Tibial artery (tissue), 4 donors: ENCODE results near the gene CPSF4L.

Experiments used
- DNase-seq, 2 donors: peaks; one replicate each; pipeline ENCODE4 v3.0.0-alpha.2; 2019
- H3K27ac ChIP-seq, 2 donors: fragments of 200-600 bp; sonication (generic) in 1 of 2; 1 replicate in 1 of 2; 2 replicates in 1 of 2; pipeline ENCODE4 v1.5.1; 2018 to 2019; ENCODE audit warnings: mild to moderate bottlenecking in 1 of 2
- H3K27me3 ChIP-seq, 2 donors: fragments of 200-600 bp; sonication (generic) in 1 of 2; one replicate each; pipeline versions ENCODE4 v1.5.1 to v1.6.0; 2016 to 2019
- H3K36me3 ChIP-seq, 3 donors: fragments of 200-600 bp; sonication (generic) in 2 of 3; one replicate each; pipeline ENCODE4 v1.5.1; 2016 to 2019; ENCODE audit warnings: mild to moderate bottlenecking in 2 of 3
- H3K4me1 ChIP-seq, 4 donors: fragments of 200-600 bp; sonication (generic) in 2 of 4; 1 replicate in 3 of 4; 2 replicates in 1 of 4; pipeline ENCODE4 v1.5.1; 2016 to 2019
- H3K4me3 ChIP-seq, 2 donors: fragments of 200-600 bp; sonication (generic) in 1 of 2; 1 replicate in 1 of 2; 2 replicates in 1 of 2; pipeline ENCODE4 v1.5.1; 2018 to 2019; ENCODE audit warnings: mild to moderate bottlenecking in 2 of 2
- H3K9me3 ChIP-seq, 3 donors: fragments of 200-600 bp; sonication (generic) in 1 of 3; one replicate each; pipeline ENCODE4 v1.5.1; 2016 to 2019
- CTCF ChIP-seq, 2 experiments: fragments of 200-600 bp in 1 of 2; fragments of 450-650 bp in 1 of 2; IDR thresholded peaks; one replicate each; pipeline ENCODE4 v1.5.1; 2017 to 2019; ENCODE audit warnings: antibody characterized with exemption in 2 of 2, mild to moderate bottlenecking in 1 of 2, moderate library complexity in 1 of 2
- intact Hi-C: fragments of 100-400 bp; cut with DNase I; formaldehyde crosslinking; loops from one replicate; pipeline ENCODE4 v1.15.0; 2023; ENCODE audit warnings: low total_unique reads

CPSF4L gene

DNA sequence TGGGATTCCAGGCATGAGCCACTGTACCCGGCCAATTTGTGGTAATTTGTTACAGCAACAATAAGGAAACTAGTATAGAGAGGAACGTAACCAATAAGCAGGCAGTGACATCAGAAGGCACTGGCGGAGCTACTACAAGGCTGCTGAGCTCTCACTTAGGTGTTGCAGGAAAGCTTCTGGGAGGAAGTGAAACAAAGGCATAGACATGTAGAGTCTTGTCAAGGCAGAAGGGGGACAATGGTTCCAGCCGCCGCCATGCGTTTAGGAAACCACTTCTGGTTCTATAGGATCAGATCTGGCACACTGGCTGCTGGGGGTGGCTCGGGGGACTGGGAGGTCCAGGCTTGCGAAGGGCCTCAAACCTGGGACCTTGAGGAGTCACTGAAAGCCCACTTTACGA lies 9.4 kb upstream of the CPSF4L start:
- no peaks in the 10 kb centered on the region for H3K9me3 ChIP-seq
- H3K27me3 ChIP-seq, result no peaks in the 10 kb centered on the region
- no peak for TF ChIP-seq CTCF (IDR thresholded peaks at IDR 0.05)
- H3K27ac ChIP-seq, result no peak overlapping the region
- intact Hi-C loops, result loop anchor here (10.0 kb wide), 1 partner anchor 54 kb away; no protein-coding TSS in a partner anchor
- no peaks in the 10 kb centered on the region for H3K4me1 ChIP-seq
- H3K4me3 ChIP-seq, result no peak overlapping the region
- DNase-seq, result no peak
- no peaks in the 10 kb centered on the region for H3K36me3 ChIP-seq

GRCh38 chr17:73269791-73270190 lies 8.1 kb upstream of the CPSF4L start:
- TF ChIP-seq CTCF (IDR thresholded peaks at IDR 0.05), result no peak
- Histone ChIP-seq H3K36me3 (no peaks in the 10 kb centered on the region), H3K27ac (no peak overlapping the region), H3K4me3 (no peak overlapping the region), H3K9me3 (no peaks in the 10 kb centered on the region), H3K27me3 (no peaks in the 10 kb centered on the region), H3K4me1 (no peaks in the 10 kb centered on the region)
- no peak for DNase-seq
- intact Hi-C loops, result loop anchor here (10.0 kb wide), 1 partner anchor 55 kb away; no protein-coding TSS in a partner anchor

DNA sequence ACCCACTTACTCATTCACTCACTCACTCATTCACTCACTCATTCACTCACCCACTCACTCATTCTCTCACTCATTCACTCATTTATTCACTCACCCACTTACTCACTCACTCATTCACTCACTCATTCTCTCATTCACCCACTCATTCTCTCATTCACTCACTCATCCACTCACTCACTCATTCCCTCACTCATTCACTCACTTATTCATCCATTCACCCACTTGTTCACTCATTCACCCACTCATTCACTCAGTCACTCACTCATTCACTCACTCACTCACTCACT lies 7.6 kb upstream of the CPSF4L start:
- TF ChIP-seq CTCF (IDR thresholded peaks at IDR 0.05), result no peak
- no peak for DNase-seq
- H3K27me3 ChIP-seq, result no peaks in the 10 kb centered on the region
- no peak overlapping the region for H3K4me3 ChIP-seq
- intact Hi-C loops, result no loop called here
- H3K9me3 ChIP-seq, result no peaks in the 10 kb centered on the region
- no peak overlapping the region for H3K27ac ChIP-seq
- no peaks in the 10 kb centered on the region for H3K4me1 ChIP-seq
- H3K36me3 ChIP-seq, result no peaks in the 10 kb centered on the region

- Histone ChIP-seq H3K36me3 (no peaks in the 10 kb centered on the region), H3K27me3 (no peaks in the 10 kb centered on the region), H3K4me3 (no peak overlapping the region), H3K27ac (no peak overlapping the region), H3K4me1 (no peaks in the 10 kb centered on the region), H3K9me3 (no peaks in the 10 kb centered on the region)
- intact Hi-C loops, result no loop called here
- no peak for DNase-seq
- no peak for TF ChIP-seq CTCF (IDR thresholded peaks at IDR 0.05)
Measured at GRCh38 chr17:73268582-73269328, 7.1 kb upstream of the CPSF4L start.

- no peak for TF ChIP-seq CTCF (IDR thresholded peaks at IDR 0.05)
- Histone ChIP-seq H3K9me3 (no peaks in the 10 kb centered on the region), H3K27me3 (no peaks in the 10 kb centered on the region), H3K4me3 (no peak overlapping the region), H3K36me3 (no peaks in the 10 kb centered on the region), H3K4me1 (no peaks in the 10 kb centered on the region), H3K27ac (no peak overlapping the region)
- intact Hi-C loops, result no loop called here
- DNase-seq, result no peak
Measured at GRCh38 chr17:73267648-73268537, 6.2 kb upstream of the CPSF4L start.
